Measurements from ENCODE around the gene NCOA4.

- TF ChIP-seq CTCF (IDR thresholded peaks at IDR 0.05) (no peak), POLR2A (IDR thresholded peaks at IDR 0.05) (no peak)
Observed at GRCh38 chr10:46019569-46020343, 10.7 kb downstream of the NCOA4 start.
